GM21619 (cell line): ENCODE data around the gene COL1A1.

Experiments used
- ATAC-seq: cut with Tn5 transposase; IDR thresholded peaks from one replicate; pipeline ENCODE4 v1.9.1; 2021; ENCODE audit not compliant: unreplicated experiment

The COL1A1 gene

GRCh38 chr17:50201276-50201854, at the start of gene COL1A1:
COL1A1 (minus strand) TSS chr17:50201631; CDS start chr17:50201513, 118 bp downstream.
- ATAC-seq = no peak

- no peak for ATAC-seq
Measured at GRCh38 chr17:50248255-50248654, 46.8 kb upstream of the COL1A1 start.

GRCh38 chr17:50244771-50245170, 43.3 kb upstream of the COL1A1 start:
- no peak for ATAC-seq

- no peak for ATAC-seq
Measured at GRCh38 chr17:50241431-50241830, 40.0 kb upstream of the COL1A1 start.

GRCh38 chr17:50240851-50241250, 39.4 kb upstream of the COL1A1 start:
- no peak for ATAC-seq

GRCh38 chr17:50239937-50240336, 38.5 kb upstream of the COL1A1 start:
- no peak for ATAC-seq

- no peak for ATAC-seq
Measured at GRCh38 chr17:50238601-50239280, 37.3 kb upstream of the COL1A1 start.

GRCh38 chr17:50237901-50238300, 36.5 kb upstream of the COL1A1 start:
- no peak for ATAC-seq

- no peak for ATAC-seq
Measured at GRCh38 chr17:50234581-50234980, 33.1 kb upstream of the COL1A1 start.

- no peak for ATAC-seq
Measured at GRCh38 chr17:50225701-50226240, 24.3 kb upstream of the COL1A1 start.

- ATAC-seq = no peak
Measured at GRCh38 chr17:50222922-50223321, 21.5 kb upstream of the COL1A1 start.

- no peak for ATAC-seq
Measured at GRCh38 chr17:50221864-50222545, 20.6 kb upstream of the COL1A1 start.

GRCh38 chr17:50221266-50221863, 19.9 kb upstream of the COL1A1 start:
- ATAC-seq = no peak

- ATAC-seq = no peak
Measured at GRCh38 chr17:50220811-50221210, 19.4 kb upstream of the COL1A1 start.

GRCh38 chr17:50219939-50220465, 18.6 kb upstream of the COL1A1 start:
- no peak for ATAC-seq

- no peak for ATAC-seq
Measured at GRCh38 chr17:50219342-50219741, 17.9 kb upstream of the COL1A1 start.

- no peak for ATAC-seq
Measured at GRCh38 chr17:50218771-50219315, 17.4 kb upstream of the COL1A1 start.

- no peak for ATAC-seq
Measured at GRCh38 chr17:50218071-50218759, 16.8 kb upstream of the COL1A1 start.

- ATAC-seq = no peak
Measured at GRCh38 chr17:50217591-50217990, 16.2 kb upstream of the COL1A1 start.

GRCh38 chr17:50214976-50215760, 13.7 kb upstream of the COL1A1 start:
- ATAC-seq = no peak
